SIG-M5 treated with dmso at 0.1 percent for 504 hours (cell line): Measurements from ENCODE around the gene GRHPR.
A peak's percentile ranks its signal among the peaks of the same experiment; 100 is the strongest.
"Not testable (repeated sequence)": the region's sequence is repeated elsewhere in the genome, so short reads cannot be mapped to it uniquely, and the experiment has no call there.

Source experiments
- DNase-seq: peaks from one replicate; lab custom pipeline; 2025; ENCODE audit not compliant: unreplicated experiment; lab: John Stamatoyannopoulos, UW

The GRHPR gene

GRCh38 chr9:37444890-37445289 is 22.4 kb downstream of the GRHPR start:
- DNase-seq: no peak

DNA sequence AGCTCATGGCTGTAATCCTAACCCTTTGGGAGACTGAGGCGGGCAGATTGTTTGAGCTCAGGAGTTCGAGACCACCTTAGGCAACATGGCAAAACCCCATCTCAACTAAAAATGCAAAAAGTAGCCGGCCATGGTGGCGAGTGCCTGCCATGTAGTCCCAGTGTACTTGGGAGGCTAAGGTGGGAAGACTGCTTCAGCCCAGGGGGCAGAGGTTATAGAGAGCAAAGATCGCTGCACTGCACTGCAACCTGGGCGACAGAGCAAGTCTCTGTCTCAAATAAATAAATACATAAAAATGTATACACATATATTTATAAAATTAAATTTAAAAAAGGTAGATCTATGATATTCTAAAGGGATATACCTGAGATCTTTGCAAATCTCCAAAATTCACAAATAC is 23.3 kb downstream of the GRHPR start:
- no peak for DNase-seq

- DNase-seq: no peak
Measured at GRCh38 chr9:37446401-37446800, 23.9 kb downstream of the GRHPR start.

DNA sequence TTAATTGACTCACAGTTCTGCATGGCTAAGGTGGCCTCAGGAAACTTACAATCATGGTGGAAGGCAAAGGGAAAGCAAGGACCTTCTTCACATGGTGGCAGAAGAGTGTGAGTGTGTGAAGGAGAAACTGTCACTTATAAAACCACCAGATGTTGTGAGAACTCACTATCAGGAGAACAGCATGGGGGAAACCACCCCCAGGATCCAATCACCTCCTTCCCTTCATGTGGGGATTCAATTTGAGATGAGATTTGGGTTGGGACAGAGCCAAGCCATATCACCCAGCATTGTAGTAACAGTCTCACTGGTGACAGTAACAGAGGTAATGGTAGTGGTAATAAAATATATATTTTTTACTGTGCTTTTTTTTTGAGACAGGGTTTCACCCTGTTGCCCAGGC is 24.6 kb downstream of the GRHPR start:
- no peak for DNase-seq

GRCh38 chr9:37449862-37450632 is 27.6 kb downstream of the GRHPR start:
- DNase-seq: no peak

DNA sequence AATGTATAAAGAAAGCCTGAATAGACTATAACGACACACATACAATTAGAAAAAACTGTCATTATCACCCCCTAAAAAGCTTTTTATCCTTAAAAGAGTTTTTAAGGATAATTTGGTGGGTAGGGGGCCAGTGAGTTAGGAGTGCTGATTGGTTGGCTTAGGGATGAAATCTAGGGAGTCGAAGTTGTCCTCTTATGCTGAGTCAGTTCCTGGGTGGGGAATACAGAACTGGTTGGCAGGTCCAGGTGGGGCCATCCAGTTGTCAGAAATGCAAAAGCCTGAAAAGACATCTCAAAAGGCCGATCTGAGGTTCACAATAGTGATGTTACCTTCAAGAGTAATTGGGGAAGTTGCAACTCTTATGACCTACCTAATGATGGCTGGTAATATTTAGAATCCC is 29.1 kb downstream of the GRHPR start:
- DNase-seq: no peak

GRCh38 chr9:37452611-37453010 is 30.1 kb downstream of the GRHPR start:
- DNase-seq: no peak

- no peak for DNase-seq
Measured at GRCh38 chr9:37453827-37454226, 31.3 kb downstream of the GRHPR start.

- no peak for DNase-seq
Measured at GRCh38 chr9:37454238-37454637, 31.7 kb downstream of the GRHPR start.

DNA sequence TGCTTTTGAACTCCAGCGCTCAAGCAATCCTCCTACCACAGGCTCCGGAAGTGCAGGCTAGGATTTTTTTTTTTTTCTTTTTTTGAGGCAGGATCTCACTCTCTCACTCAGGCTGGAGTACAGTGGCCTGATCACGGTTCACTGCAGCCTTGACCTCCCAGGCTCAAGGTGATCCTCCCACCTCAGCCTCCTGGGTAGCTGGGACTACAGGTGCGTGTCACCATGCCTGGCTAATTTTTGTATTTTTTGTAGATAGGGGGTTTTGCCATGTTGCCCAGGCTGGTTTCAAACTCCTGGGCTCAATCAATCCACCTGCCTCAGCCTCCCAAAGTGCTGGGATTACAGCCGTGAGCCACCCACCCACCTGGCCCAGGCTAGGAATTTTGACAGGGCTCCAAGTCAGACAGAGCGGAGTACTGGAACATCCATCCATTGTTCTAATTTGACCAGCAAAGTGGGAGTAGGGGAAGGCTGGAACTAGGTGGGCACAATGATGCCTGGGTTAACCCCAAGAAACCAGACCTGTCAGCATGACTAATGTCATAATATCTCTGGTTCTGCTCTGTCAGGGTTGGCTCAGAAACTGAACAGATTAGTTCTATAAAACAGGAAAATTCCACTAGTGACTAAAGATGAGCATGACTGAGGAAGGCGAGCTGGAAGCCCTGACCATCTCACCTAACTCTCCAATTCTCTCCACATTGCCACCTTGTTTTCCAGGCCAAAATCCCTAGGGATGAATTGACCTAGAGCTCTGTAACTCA is 33.6 kb downstream of the GRHPR start:
- no peak for DNase-seq

DNA sequence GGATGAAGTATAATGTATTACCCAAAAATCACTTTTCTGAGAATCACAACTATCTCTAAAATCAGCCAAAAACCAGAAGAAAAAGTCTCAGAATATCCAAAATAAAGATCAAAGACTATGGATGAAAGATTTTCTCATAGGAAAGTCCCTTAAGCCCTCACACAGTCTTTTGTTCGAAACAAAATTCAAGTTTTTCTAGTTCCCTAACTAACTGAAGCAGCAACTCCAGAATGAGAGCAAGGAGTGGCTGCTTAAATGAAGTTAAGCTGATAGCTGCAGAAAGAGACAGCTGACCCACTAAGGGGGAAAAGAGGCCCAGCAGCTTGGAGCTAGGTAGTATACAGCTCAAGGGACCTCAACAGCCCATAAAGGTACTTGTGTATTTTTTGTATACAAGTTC is 34.3 kb downstream of the GRHPR start:
- DNase-seq: no peak

GRCh38 chr9:37464006-37464405 is 41.5 kb downstream of the GRHPR start:
- no peak for DNase-seq

GRCh38 chr9:37464426-37465248 is 42.1 kb downstream of the GRHPR start:
- peak; percentile 71 for DNase-seq

DNA sequence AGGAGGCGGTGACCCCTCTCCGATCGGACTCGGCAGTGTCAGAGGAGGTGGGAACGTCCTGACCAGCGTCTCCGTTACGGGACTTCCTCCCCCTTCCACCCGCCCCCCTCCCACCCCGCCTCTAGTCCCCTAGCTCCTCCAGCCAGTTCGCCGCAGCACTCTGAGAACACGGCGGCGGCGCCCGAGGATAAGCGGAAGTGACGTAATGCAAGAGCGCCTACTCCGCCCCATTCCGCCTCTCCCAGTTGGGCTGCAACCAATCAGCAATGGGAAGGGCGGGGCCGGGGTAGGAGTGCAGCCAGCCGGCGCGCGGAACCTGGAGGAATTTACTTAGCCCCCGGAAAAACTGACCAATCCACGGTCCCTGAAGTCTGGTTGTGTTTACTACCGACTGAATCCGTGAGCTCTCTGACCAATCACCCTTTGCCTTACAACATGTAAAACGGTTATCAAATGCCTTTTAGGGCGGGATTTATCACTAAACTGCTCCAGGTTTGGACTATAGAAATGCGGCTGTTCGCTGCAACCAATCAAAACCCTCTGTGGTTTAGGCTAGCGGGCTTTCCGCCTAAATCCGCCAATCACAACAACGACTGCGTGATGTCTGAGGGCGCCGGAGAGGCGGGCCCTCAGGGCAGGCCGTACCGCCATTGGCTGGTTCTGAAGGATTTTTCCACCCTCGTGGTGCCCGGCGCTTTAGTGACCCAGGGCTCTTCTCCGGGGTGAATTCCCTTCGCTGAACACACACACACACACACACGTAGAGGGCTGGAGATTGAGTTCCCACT is 42.9 kb downstream of the GRHPR start, which contains the start of gene ZBTB5:
TSS of gene ZBTB5 (minus strand) at position 202 of the 788 bp plus-strand sequence. CDS start 22,899 bp downstream, outside the sequence.
- DNase-seq: peak; percentile 98

GRCh38 chr9:37466037-37466709 is 43.7 kb downstream of the GRHPR start:
- no peak for DNase-seq

- not testable (repeated sequence) for DNase-seq
Measured at GRCh38 chr9:37467530-37467929, 45.0 kb downstream of the GRHPR start.

DNA sequence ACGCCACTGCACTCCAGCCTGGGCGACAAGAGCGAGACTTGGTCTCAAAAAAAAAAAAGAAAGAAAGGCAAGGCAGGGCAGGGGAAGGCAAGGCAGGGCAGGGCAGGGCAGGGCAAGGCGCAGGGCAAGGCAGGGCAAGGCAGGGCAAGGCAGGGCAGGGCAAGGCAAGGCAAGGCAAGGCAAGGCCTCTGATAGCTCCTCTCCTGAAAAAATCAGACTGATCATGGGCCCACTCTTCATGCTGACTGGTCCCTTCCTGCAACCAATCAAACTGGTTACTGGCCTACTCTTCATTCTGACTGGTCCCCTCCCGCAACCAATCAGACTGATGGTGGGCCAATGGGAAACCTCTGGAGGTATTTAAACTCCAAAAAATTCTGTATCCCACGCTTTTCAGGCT is 46.1 kb downstream of the GRHPR start:
- DNase-seq: no peak

GRCh38 chr9:37471942-37472684 is 49.6 kb downstream of the GRHPR start:
- DNase-seq: no peak

DNA sequence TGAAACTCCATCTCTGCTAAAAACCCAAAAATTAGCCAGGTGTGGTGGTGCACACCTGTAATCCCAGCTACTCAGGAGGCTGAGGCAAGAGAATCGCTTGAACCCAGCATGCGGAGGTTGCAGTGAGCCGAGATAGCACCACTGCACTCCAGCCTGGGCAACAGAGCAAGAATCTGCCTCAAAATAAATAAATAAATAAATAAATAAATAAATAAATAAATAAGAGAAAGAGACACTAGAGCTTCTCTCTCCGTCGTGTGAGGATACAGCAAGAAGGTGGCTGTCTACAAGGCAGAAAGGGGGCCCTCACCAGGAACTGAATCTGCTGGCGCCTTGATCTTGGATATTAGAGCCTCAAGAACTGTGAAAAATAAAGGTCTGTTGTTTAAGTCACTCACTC is 51.5 kb downstream of the GRHPR start:
- DNase-seq: not testable (repeated sequence)
